Endothelial cell of umbilical vein (primary cell): ENCODE results near the gene KIF21B.

Source experiments
- CTCF ChIP-seq, 2 donors: IDR thresholded peaks; 1 replicate in 1 of 2; 2 replicates in 1 of 2; pipeline ENCODE4 v1.5.1; 2011; ENCODE audit warnings: low read length in 2 of 2, mild to moderate bottlenecking in 2 of 2, moderate library complexity in 2 of 2, control low read depth in 1 of 2, inconsistent platforms in 1 of 2, low read depth in 1 of 2; ENCODE audit not compliant: insufficient read depth in 1 of 2; ENCODE audit errors: extremely low read depth in 1 of 2
- EZH2 ChIP-seq: IDR thresholded peaks from 2 replicates; pipeline ENCODE4 v1.6.1; 2012; ENCODE audit warnings: borderline replicate concordance, low read depth, mild to moderate bottlenecking, moderate library complexity, low read length, inconsistent platforms; ENCODE audit not compliant: severe bottlenecking

GRCh38 chr1:200977071-200977754, 46.3 kb downstream of the KIF21B start:
- TF ChIP-seq CTCF (IDR thresholded peaks at IDR 0.05; ENCODE audit: extremely low read depth in 1 of 2, insufficient read depth in 1 of 2, low read depth in 1 of 2, low read length in 2 of 2) (no peak), EZH2 (no peak)
